Astrocyte (in vitro differentiated cells and primary cell): ENCODE results near the gene PCNT. TPM values are rescaled to one million over a fixed set of nuclear protein-coding genes. Genes with fewer than 3 reads are reported as not detected.

Experiments used
- DNase-seq: peaks from one replicate; pipeline ENCODE4 v3.0.0-alpha.2; 2010; ENCODE audit warnings: low read depth
- FAIRE-seq: peaks from 2 replicates; lab custom pipeline; 2011; peaks lifted over from hg19 to GRCh38; lab: Jason Lieb, UNC
- H2AFZ ChIP-seq: 2 replicates; pipeline ENCODE4 v1.6.0; 2012; ENCODE audit warnings: low read depth, low read length, inconsistent platforms
- H3K27ac ChIP-seq: 2 replicates; pipeline ENCODE4 v1.5.1; 2011; ENCODE audit warnings: low read depth, low read length, inconsistent platforms
- H3K27me3 ChIP-seq: 2 replicates; pipeline ENCODE4 v1.6.0; 2011; ENCODE audit warnings: low read length, inconsistent platforms; ENCODE audit not compliant: insufficient read depth
- H3K36me3 ChIP-seq: 2 replicates; pipeline ENCODE4 v1.5.1; 2011; ENCODE audit warnings: low read length, inconsistent platforms; ENCODE audit not compliant: insufficient read depth
- H3K4me1 ChIP-seq: 2 replicates; pipeline ENCODE4 v1.5.1; 2011; ENCODE audit warnings: low read length, inconsistent platforms; ENCODE audit not compliant: insufficient read depth
- H3K4me2 ChIP-seq: 2 replicates; pipeline ENCODE4 v1.6.0; 2012; ENCODE audit warnings: low read length, inconsistent platforms
- H3K4me3 ChIP-seq: 2 replicates; pipeline ENCODE4 v1.5.1; 2011; ENCODE audit warnings: low read depth, mild to moderate bottlenecking, low read length, inconsistent platforms; ENCODE audit not compliant: insufficient read depth
- H3K79me2 ChIP-seq: 2 replicates; pipeline ENCODE4 v1.6.0; 2012; ENCODE audit warnings: mild to moderate bottlenecking, low read length, inconsistent platforms; ENCODE audit not compliant: insufficient read depth
- H3K9ac ChIP-seq: 2 replicates; pipeline ENCODE4 v1.6.0; 2012; ENCODE audit warnings: mild to moderate bottlenecking, low read length, inconsistent platforms
- H3K9me3 ChIP-seq: 2 replicates; pipeline ENCODE4 v1.5.1; 2012; ENCODE audit warnings: low read depth, mild to moderate bottlenecking, low read length, inconsistent platforms; ENCODE audit not compliant: insufficient read depth
- H4K20me1 ChIP-seq: 2 replicates; pipeline ENCODE4 v1.6.0; 2012; ENCODE audit warnings: low read length, inconsistent platforms; ENCODE audit not compliant: insufficient read depth
- H3K27ac Mint-ChIP-seq: one replicate; pipeline ENCODE4 v1.8.0; 2021; ENCODE audit warnings: mild to moderate bottlenecking, mixed read lengths; ENCODE audit not compliant: unreplicated experiment
- H3K27me3 Mint-ChIP-seq: one replicate; pipeline ENCODE4 v1.8.0; 2021; ENCODE audit warnings: low read depth, mixed read lengths; ENCODE audit not compliant: unreplicated experiment
- H3K36me3 Mint-ChIP-seq: one replicate; pipeline ENCODE4 v1.8.0; 2021; ENCODE audit warnings: low read depth, mixed read lengths; ENCODE audit not compliant: unreplicated experiment
- H3K4me1 Mint-ChIP-seq: one replicate; pipeline ENCODE4 v1.8.0; 2021; ENCODE audit warnings: low read depth, mixed read lengths; ENCODE audit not compliant: unreplicated experiment
- H3K4me3 Mint-ChIP-seq: one replicate; pipeline ENCODE4 v1.8.0; 2021; ENCODE audit warnings: mild to moderate bottlenecking, moderate library complexity, mixed read lengths; ENCODE audit not compliant: unreplicated experiment
- H3K9me3 Mint-ChIP-seq: one replicate; pipeline ENCODE4 v1.8.0; 2021; ENCODE audit warnings: mild to moderate bottlenecking, mixed read lengths; ENCODE audit not compliant: unreplicated experiment
- EZH2 ChIP-seq: IDR thresholded peaks from 2 replicates; pipeline ENCODE4 v1.6.1; 2012; ENCODE audit warnings: mild to moderate bottlenecking, low read length, inconsistent platforms; ENCODE audit not compliant: insufficient read depth
- total RNA-seq: library from RNA; stranded (reverse); gene quantifications from 2 replicates; pipeline ENCODE4 v1.2.1, GENCODE V29; 2021
- TF ChIP-seq, protein P1 (sequence below): IDR thresholded peaks from 2 replicates; pipeline ENCODE4 v1.5.1; 2011; ENCODE audit warnings: low read depth, mild to moderate bottlenecking, inconsistent platforms, low read length, moderate library complexity; ENCODE audit not compliant: insufficient read depth

Gene PCNT
- total RNA-seq, 1 donor from 2014 or later: 19.9 TPM

- peaks cover 18% of the 10 kb centered on the region for H3K79me2 ChIP-seq
- peaks cover 1% of the 10 kb centered on the region for H3K36me3 ChIP-seq
- TF ChIP-seq, protein P1, sequence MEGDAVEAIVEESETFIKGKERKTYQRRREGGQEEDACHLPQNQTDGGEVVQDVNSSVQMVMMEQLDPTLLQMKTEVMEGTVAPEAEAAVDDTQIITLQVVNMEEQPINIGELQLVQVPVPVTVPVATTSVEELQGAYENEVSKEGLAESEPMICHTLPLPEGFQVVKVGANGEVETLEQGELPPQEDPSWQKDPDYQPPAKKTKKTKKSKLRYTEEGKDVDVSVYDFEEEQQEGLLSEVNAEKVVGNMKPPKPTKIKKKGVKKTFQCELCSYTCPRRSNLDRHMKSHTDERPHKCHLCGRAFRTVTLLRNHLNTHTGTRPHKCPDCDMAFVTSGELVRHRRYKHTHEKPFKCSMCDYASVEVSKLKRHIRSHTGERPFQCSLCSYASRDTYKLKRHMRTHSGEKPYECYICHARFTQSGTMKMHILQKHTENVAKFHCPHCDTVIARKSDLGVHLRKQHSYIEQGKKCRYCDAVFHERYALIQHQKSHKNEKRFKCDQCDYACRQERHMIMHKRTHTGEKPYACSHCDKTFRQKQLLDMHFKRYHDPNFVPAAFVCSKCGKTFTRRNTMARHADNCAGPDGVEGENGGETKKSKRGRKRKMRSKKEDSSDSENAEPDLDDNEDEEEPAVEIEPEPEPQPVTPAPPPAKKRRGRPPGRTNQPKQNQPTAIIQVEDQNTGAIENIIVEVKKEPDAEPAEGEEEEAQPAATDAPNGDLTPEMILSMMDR: no peak
- no peak for TF ChIP-seq EZH2
- no peaks in the 10 kb centered on the region for H3K9me3 Mint-ChIP-seq
- H3K27ac ChIP-seq: no peak overlapping the region
- no peak overlapping the region for H3K4me2 ChIP-seq
- DNase-seq (no peak), FAIRE-seq (no peak)
- H3K27me3 ChIP-seq: no peaks in the 10 kb centered on the region
- no peaks in the 10 kb centered on the region for H3K9me3 ChIP-seq
- H3K9ac ChIP-seq: no peak overlapping the region
- peaks cover 30% of the 10 kb centered on the region for H4K20me1 ChIP-seq
- H3K27ac Mint-ChIP-seq: no peak overlapping the region
- no peaks in the 10 kb centered on the region for H3K4me1 Mint-ChIP-seq
- no peaks in the 10 kb centered on the region for H3K4me1 ChIP-seq
- peaks cover 24% of the 10 kb centered on the region for H3K36me3 Mint-ChIP-seq
- no peaks in the 10 kb centered on the region for H3K27me3 Mint-ChIP-seq
- H2AFZ ChIP-seq: no peak overlapping the region
- H3K4me3 ChIP-seq: no peak overlapping the region
- no peak overlapping the region for H3K4me3 Mint-ChIP-seq
These were observed 62.8 kb downstream of the PCNT start for GRCh38 chr21:46386734-46387088.

- Mint-ChIP-seq H3K27ac (no peak overlapping the region), H3K36me3 (peaks cover 20% of the 10 kb centered on the region), H3K9me3 (no peaks in the 10 kb centered on the region), H3K4me1 (no peaks in the 10 kb centered on the region), H3K4me3 (no peak overlapping the region), H3K27me3 (no peaks in the 10 kb centered on the region)
- TF ChIP-seq, protein P1: no peak
- no peak for TF ChIP-seq EZH2
- Histone ChIP-seq H3K4me3 (no peak overlapping the region), H3K27me3 (no peaks in the 10 kb centered on the region), H3K9ac (no peak overlapping the region), H3K9me3 (no peaks in the 10 kb centered on the region), H3K79me2 (peaks cover 14% of the 10 kb centered on the region), H3K27ac (no peak overlapping the region), H3K36me3 (peaks cover 4% of the 10 kb centered on the region), H4K20me1 (peaks cover 40% of the 10 kb centered on the region), H3K4me2 (no peak overlapping the region), H2AFZ (no peak overlapping the region), H3K4me1 (peaks cover 3% of the 10 kb centered on the region)
- no peak for FAIRE-seq
- DNase-seq: no peak
These were observed 64.4 kb downstream of the PCNT start for GRCh38 chr21:46388206-46388880.

- TF ChIP-seq EZH2: no peak
- TF ChIP-seq, protein P1: no peak
- no peak overlapping the region for H3K27ac Mint-ChIP-seq
These were observed 64.9 kb downstream of the PCNT start for GRCh38 chr21:46388896-46389295.

More at GRCh38 chr21:46388896-46389295, 64.9 kb downstream of the PCNT start:
- FAIRE-seq (no peak), DNase-seq (no peak)
- no peak overlapping the region for H2AFZ ChIP-seq
- H3K36me3 Mint-ChIP-seq: peaks cover 20% of the 10 kb centered on the region
- no peak overlapping the region for H3K4me2 ChIP-seq
- H3K4me1 Mint-ChIP-seq: no peaks in the 10 kb centered on the region
- H3K27me3 Mint-ChIP-seq: no peaks in the 10 kb centered on the region
- no peaks in the 10 kb centered on the region for H3K27me3 ChIP-seq
- H3K9me3 Mint-ChIP-seq: no peaks in the 10 kb centered on the region
- peaks cover 45% of the 10 kb centered on the region for H4K20me1 ChIP-seq
- H3K4me1 ChIP-seq: peaks cover 8% of the 10 kb centered on the region
- H3K4me3 Mint-ChIP-seq: no peak overlapping the region
- no peak overlapping the region for H3K4me3 ChIP-seq
- H3K36me3 ChIP-seq: peaks cover 4% of the 10 kb centered on the region
- H3K79me2 ChIP-seq: peaks cover 14% of the 10 kb centered on the region
- no peak overlapping the region for H3K9ac ChIP-seq
- no peaks in the 10 kb centered on the region for H3K9me3 ChIP-seq
- H3K27ac ChIP-seq: no peak overlapping the region
